Ovary (tissue), 9 donors: ENCODE data around the gene AGT. TPM values are rescaled to one million over a fixed set of nuclear protein-coding genes. Genes with fewer than 3 reads are reported as not detected.

Experiments
- DNase-seq, 5 donors: peaks; one replicate each; pipeline ENCODE4 v3.0.0-alpha.2; 2019 to 2020
- H3K27ac ChIP-seq, 2 donors: fragments of 200-600 bp; one replicate each; pipeline versions ENCODE4 v1.5.1 to v1.8.0; 2019 to 2022
- H3K27me3 ChIP-seq: fragments of 200-600 bp; one replicate; pipeline ENCODE4 v1.8.0; 2022
- H3K36me3 ChIP-seq: fragments of 200-600 bp; sonication (generic); one replicate; pipeline ENCODE4 v1.5.1; 2019
- H3K4me1 ChIP-seq: one replicate; pipeline ENCODE4 v1.8.1; 2013; ENCODE audit warnings: mild to moderate bottlenecking, moderate library complexity; ENCODE audit not compliant: insufficient read depth
- H3K4me3 ChIP-seq: fragments of 200-600 bp; sonication (generic); one replicate; pipeline ENCODE4 v1.5.1; 2017
- H3K9me3 ChIP-seq, 2 donors: fragments of 200-600 bp in 1 of 2; sonication (generic) in 1 of 2; one replicate each; pipeline versions ENCODE4 v1.5.1 to v1.8.1; 2013 to 2019; ENCODE audit warnings: mild to moderate bottlenecking in 1 of 2, moderate library complexity in 1 of 2
- EP300 ChIP-seq: sonication (generic); formaldehyde crosslinking; IDR thresholded peaks from one replicate; pipeline ENCODE4 v1.6.1; 2017; ENCODE audit warnings: antibody characterized with exemption
- POLR2A ChIP-seq: fragments of 450-650 bp; IDR thresholded peaks from one replicate; pipeline ENCODE4 v1.6.1; 2017; ENCODE audit warnings: antibody characterized with exemption, mild to moderate bottlenecking, moderate library complexity
- WGBS, 3 donors: extraction: QIAGEN DNeasy Blood & Tissue Kit in 1 of 3; methylation state at CpG; one replicate each; pipeline versions ENCODE4 v1.1.5 to v1.1.7; 2013 to 2017; 5-methylcytosine and 5-hydroxymethylcytosine counted together
- intact Hi-C, 4 donors: fragments of 100-400 bp; cut with DNase I; formaldehyde crosslinking; loops; one replicate each; pipeline versions ENCODE4 v1.11.0 to v1.15.1; 2022 to 2023
- polyA plus RNA-seq, 2 donors: library from polyadenylated mRNA; stranded (reverse); fragments of 200-250 nt in 1 of 2; fragments of 350-450 nt in 1 of 2; fragmentation: Illumina TruSeq in 1 of 2; extraction: RNeasy Lipid Tissue Mini Kit (QIAGEN cat#74804) in 1 of 2; gene quantifications; one replicate each; pipeline ENCODE4 v1.2.3, GENCODE V29; 2013 to 2014
- total RNA-seq, 7 donors: library from RNA; depleted of rRNA in 2 of 7; stranded (reverse); fragments of >200 nt in 2 of 7; fragmentation: NEBNext Ultra II Directional in 3 of 7; extraction: Animal tissue kit (Norgen Biotek cat#: 25700) in 3 of 7; gene quantifications; one replicate each; pipeline versions ENCODE4 v1.1.0 to v1.2.4, GENCODE V29; 2016 to 2023
- TF ChIP-seq, protein P1 (sequence below), 3 donors: fragments of 450-650 bp in 2 of 3; fragments of 200-600 bp in 1 of 3; IDR thresholded peaks; one replicate each; pipeline versions ENCODE4 v1.5.1 to v1.8.0; 2016 to 2022; ENCODE audit warnings: antibody characterized with exemption in 3 of 3, mild to moderate bottlenecking in 1 of 3
- donor health status: DM: no; HTN: no; CAD: no; lungs with moderate emphysema.
- donor health status: DM: no; HTN: no; CAD: no.
- donor health status: Bipolar disorder and iron deficiency.
- donor health status: DM: yes; HTN: yes; CAD: no.
- donor health status: DM: no; HTN: no; CAD: no.
- donor health status: DM: yes; HTN: yes; CAD: no.

The AGT gene
- total and polyA plus RNA-seq, 9 donors = 0.60 to 10.0 (median 3.3) TPM

DNA sequence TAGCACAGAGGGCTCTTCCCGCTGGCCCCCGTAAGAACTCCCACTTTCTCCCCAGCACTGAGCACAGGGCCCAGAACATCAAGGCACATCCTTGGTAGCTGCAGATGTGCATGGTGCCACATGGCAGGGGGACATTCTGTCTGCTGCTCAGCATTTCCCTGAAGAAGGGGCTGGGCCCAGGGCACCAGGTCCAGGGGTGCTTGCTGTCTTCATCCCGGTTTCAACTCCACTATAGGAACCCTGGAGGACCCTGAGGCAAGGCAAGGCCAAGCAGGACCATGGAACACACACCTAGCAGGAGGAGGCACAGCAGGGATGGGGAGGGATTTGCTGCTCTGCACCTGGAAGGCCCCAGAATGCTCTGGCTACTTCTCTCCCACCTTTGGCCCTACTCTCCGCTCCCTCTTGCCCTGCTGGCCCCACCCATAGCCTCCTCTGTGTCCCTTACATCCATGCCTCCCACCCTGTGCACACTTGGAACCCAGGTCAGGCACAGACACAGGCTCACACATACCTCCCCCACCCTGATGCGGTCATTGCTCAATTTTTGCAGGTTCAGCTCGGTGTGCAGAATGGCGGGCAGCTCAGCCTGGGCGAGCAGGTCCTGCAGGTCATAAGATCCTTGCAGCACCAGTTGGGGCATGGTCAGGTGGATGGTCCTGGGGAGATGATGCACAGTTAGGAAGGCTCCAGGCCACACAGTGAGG is 10.1 kb downstream of the AGT start:
- intact Hi-C loops = no loop called here
- no peak for DNase-seq
- TF ChIP-seq EP300 (no peak), POLR2A (no peak)
- TF ChIP-seq, protein P1, sequence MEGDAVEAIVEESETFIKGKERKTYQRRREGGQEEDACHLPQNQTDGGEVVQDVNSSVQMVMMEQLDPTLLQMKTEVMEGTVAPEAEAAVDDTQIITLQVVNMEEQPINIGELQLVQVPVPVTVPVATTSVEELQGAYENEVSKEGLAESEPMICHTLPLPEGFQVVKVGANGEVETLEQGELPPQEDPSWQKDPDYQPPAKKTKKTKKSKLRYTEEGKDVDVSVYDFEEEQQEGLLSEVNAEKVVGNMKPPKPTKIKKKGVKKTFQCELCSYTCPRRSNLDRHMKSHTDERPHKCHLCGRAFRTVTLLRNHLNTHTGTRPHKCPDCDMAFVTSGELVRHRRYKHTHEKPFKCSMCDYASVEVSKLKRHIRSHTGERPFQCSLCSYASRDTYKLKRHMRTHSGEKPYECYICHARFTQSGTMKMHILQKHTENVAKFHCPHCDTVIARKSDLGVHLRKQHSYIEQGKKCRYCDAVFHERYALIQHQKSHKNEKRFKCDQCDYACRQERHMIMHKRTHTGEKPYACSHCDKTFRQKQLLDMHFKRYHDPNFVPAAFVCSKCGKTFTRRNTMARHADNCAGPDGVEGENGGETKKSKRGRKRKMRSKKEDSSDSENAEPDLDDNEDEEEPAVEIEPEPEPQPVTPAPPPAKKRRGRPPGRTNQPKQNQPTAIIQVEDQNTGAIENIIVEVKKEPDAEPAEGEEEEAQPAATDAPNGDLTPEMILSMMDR (IDR thresholded peaks at IDR 0.05) = no peak
- Histone ChIP-seq H3K4me3 (no peak overlapping the region), H3K36me3 (no peaks in the 10 kb centered on the region), H3K4me1 (no peaks in the 10 kb centered on the region), H3K9me3 (no peaks in the 10 kb centered on the region), H3K27ac (no peak overlapping the region), H3K27me3 (no peaks in the 10 kb centered on the region)
- 92 to 99% (median 95%) methylated on average over 8 of the region's 8 CpGs for WGBS, 3 donors

DNA sequence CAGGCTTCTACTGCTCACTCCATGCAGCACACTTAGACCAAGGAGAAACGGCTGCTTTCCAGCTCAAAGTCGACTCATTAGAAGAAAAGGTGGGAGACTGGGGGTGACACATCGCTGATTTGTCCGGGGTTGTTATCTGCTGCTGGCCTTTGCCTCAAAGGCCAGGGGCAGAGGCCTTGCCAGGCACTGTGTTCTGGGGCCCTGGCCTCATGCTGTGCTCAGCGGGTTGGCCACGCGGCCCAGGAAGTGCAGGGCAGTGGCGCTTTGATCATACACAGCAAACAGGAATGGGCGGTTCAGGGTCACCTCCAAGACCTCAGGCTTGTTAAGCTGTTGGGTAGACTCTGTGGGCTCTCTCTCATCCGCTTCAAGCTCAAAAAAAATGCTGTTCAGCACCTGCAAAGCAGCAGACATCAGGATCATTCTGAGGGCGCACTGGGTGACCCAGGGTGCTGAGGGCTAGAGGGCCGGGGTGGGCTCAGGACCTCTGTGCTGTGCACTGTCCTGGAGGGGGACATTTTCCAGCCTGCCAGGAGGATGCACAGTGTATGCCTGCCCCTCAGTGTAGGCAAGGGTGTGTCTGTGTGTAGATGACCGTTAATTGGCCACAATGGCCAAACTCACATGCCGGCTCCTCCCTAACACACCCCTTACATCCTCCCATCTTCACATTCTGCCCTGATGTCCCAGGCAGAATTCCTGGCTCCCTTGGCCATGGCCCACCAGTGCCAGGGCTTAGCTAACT is 10.8 kb downstream of the AGT start:
- intact Hi-C loops = no loop called here
- TF ChIP-seq, protein P1 (IDR thresholded peaks at IDR 0.05) = no peak
- no peak for DNase-seq
- H3K27me3 ChIP-seq = no peaks in the 10 kb centered on the region
- H3K9me3 ChIP-seq = no peaks in the 10 kb centered on the region
- H3K36me3 ChIP-seq = no peaks in the 10 kb centered on the region
- no peak overlapping the region for H3K4me3 ChIP-seq
- no peaks in the 10 kb centered on the region for H3K4me1 ChIP-seq
- H3K27ac ChIP-seq = no peak overlapping the region
- 63 to 72% (median 65%) methylated on average over 14 of the region's 14 CpGs for WGBS, 3 donors

DNA sequence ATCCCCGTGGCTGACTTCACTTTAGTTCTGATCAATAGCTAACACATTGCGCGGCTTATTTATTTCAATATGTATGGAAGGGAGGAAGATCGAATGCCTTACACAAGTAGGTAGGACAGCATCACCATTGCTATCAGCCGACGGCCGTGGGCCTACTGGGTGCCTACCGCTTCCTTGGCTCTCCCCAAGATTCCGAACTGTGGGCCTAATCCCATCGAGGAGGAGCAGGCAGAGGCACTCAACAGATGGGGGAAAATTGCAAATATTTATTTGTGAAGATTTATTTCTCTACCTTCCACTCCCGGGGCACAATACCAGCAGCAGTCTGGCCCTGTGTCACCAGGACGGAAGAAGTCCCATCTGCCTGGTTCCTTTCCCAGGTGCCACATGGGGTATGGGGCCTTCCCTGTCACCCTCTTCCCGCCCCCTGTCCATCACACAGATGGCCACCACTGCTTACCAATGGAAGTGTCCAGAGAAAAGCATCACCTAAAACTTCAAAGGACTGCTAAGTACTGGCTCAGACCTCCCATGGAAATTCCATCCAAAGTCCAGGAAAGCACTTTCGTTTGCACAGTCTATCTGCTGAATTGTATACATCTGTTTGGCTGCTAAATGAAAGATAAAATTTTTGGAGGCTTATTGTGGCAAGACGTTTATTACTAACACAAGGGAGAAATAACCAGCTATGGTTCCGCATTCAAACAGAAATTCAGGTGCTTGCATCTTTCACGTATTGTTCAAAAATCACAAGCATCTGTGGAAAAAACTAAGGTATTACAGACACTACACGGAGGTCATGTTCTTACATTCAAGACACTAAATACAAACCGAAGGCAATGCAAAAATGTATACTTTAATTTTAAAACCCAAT is 11.8 kb downstream of the AGT start:
- no peaks in the 10 kb centered on the region for H3K27me3 ChIP-seq
- intact Hi-C loops = no loop called here
- 79 to 84% (median 84%) methylated on average over 19 of the region's 19 CpGs for WGBS, 3 donors
- H3K27ac ChIP-seq = no peak overlapping the region
- no peak for TF ChIP-seq EP300
- TF ChIP-seq POLR2A = no peak
- TF ChIP-seq, protein P1 (IDR thresholded peaks at IDR 0.05) = no peak
- H3K36me3 ChIP-seq = no peaks in the 10 kb centered on the region
- no peaks in the 10 kb centered on the region for H3K9me3 ChIP-seq
- DNase-seq = no peak
- H3K4me1 ChIP-seq = no peaks in the 10 kb centered on the region
- no peak overlapping the region for H3K4me3 ChIP-seq

DNA sequence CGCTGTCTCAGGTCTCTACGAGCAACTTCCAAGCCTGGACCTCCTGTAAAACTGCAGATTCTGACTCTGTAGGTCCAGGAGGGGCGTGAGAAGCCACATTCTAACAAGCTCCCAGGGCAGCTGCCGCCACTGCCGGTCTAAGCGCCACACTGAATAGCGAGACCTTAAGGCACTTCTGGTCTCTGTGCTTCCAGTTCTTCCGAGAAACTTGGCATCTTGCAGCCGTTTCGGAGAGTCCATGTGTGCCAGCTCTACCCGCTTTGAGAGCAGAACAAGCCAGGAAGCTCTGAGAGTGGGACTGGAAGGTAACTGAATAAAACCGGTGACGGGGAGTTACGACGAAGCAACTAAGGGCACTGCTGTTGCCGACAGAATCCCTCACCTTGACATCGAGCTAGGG is 12.5 kb downstream of the AGT start:
- intact Hi-C loops = no loop called here
- Histone ChIP-seq H3K27me3 (no peaks in the 10 kb centered on the region), H3K4me1 (no peaks in the 10 kb centered on the region), H3K4me3 (no peak overlapping the region), H3K36me3 (no peaks in the 10 kb centered on the region), H3K27ac (no peak overlapping the region), H3K9me3 (no peaks in the 10 kb centered on the region)
- TF ChIP-seq, protein P1 (IDR thresholded peaks at IDR 0.05) = no peak
- TF ChIP-seq POLR2A = no peak
- no peak for TF ChIP-seq EP300
- whole genome bisulfite sequencing, 3 donors = 84 to 92% (median 85%) methylated on average over 17 of the region's 17 CpGs
- no peak for DNase-seq
